HL-60/S4 treated with retinoic acid at 250 ng/mL for 4 days and 3 days (cell line): ENCODE data around the gene ZNRD2.
"Not testable (repeated sequence)": the region's sequence is repeated elsewhere in the genome, so short reads cannot be mapped to it uniquely, and the experiment has no call there.

Experiments
- in situ Hi-C: fragments of 300-500 bp; cut with MboI; formaldehyde crosslinking; loops from 2 replicates; pipeline ENCODE4 v1.7.0; 2022; ENCODE audit warnings: low sequenced_read_pairs

ZNRD2 gene, protein sequence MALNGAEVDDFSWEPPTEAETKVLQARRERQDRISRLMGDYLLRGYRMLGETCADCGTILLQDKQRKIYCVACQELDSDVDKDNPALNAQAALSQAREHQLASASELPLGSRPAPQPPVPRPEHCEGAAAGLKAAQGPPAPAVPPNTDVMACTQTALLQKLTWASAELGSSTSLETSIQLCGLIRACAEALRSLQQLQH

DNA sequence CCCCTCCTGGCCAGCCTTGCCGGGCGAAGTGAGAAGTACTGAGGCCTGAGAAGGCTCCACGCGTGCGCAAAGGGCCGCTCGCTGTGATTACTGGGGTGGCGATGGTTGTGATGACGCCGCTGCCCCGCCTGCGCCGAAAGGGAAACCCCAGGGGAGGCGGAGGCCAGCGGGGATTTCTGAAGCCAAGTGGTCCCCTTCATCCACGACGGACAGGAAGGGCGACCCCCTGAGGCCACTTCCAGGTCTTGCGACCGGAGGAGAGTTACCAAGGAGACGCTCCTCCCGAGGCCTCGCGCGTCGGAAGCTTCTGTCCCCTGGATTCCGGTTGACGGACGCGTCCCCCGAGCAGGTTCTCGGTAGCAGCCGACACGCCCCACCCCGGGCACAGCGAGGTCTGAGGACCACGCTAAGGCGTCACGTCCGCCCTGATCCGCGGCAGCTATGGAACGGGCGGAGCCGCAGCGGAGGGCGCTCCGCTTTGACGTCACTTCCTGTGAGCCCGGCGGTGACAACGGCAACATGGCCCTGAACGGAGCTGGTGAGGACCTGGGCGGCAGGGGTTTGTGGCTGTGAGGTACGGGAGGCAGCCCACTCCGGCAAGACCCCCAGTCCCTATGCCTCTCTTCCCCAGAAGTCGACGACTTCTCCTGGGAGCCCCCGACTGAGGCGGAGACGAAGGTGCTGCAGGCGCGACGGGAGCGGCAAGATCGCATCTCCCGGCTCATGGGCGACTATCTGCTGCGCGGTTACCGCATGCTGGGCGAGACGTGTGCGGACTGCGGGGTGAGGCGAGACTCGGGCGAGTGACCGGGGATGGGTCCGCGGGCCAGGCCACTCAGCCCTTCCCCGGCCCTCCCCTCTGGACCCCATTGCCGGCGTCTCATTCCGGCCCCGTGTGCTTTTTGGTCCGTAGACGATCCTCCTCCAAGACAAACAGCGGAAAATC, at the start of gene ZNRD2:
TSS of gene ZNRD2 (plus strand) at position 505 of the 946 bp plus-strand sequence. CDS start at position 520, 15 bp downstream.
- in situ Hi-C loops, result no loop called here

DNA sequence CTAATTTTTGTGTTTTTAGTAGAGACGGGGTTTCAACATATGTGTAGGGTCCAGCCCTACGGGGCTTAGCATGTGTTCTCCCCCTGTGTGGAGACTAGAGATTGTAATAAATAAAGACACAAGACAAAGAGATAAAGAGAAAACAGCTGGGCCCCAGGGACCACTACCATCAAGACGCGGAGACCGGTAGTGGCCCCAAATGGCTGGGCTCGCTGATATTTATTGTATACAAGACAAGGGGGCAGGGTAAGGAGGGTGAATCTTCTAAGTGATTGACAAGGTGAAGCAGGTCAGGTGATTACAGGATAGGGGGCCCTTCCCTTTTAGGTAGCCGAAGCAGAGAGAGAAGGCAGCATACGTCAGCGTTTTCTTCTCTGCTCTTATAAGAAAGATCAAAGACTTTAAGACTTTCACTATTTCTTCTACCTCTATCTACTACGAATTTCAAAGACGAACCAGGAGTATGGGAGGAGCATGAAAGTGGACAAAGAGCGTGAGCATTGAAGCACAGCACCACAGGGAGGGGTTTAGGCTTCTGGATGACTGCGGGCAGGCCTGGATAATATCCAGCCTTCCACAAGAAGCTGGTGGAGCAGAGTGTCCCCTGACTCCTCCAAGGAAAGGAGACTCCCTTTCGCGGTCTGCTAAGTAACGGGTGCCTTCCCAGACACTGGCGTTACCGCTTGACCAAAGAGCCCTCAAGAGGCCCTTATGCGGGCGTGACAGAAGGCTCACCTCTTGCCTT, 48.3 kb upstream of the ZNRD2 start:
- in situ Hi-C loops, result not testable (repeated sequence)

DNA sequence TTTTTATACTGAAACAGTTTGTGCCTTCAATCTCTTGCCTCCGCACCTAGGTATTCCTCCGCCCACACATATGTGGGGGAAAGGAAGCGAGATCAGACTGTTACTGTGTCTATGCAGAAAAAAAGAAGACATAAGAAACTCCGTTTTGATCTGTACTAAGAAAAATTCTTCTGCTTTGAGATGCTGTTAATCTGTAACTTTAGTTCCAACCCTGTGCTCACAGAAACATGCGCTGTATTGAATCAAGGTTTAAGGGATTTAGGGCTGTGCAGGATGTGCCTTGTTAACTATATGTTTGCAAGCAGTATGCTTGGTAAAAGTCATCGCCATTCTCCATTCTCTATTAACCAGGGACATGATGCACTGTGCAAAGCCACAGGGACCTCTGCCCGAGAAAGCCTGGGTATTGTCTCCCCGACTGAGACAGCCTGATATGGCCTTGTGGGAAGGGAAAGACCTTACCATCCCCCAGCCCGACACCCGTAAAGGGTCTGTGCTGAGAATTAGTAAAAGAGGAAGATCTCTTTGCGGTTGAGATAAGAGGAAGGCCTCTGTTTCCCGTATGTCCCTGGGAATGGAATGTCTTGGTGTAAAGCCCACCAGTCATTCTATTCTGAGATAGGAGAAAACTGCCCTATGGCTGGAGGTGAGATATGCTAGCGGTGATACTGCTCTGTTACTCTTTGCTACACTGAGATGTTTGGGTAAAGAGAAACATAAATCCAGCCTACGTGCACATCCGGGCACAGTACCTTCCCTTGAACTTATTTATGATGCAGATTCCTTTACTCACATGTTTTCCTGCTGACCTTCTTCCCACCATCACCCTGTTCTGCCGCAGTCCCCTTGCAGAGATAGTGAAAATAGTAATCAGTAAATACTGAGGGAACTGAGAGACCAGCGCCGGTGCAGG, 47.3 kb upstream of the ZNRD2 start:
- in situ Hi-C loops, result not testable (repeated sequence)

DNA sequence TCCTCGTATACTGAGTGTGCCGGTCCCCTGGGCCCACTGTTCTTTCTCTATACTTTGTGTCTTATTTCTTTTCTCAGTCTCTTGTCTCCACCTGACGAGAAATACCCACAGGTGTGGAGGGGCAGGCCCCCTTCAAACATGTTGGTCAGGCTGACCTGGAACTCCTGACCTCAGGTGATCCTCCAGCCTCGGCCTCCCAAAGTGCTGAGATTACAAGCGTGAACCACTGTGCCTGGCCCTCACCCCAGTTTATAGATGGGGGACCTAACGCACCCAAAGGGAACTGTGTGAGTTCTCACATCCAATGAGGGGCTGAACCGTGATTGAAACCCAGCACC, 46.7 kb upstream of the ZNRD2 start:
- in situ Hi-C loops, result not testable (repeated sequence)

DNA sequence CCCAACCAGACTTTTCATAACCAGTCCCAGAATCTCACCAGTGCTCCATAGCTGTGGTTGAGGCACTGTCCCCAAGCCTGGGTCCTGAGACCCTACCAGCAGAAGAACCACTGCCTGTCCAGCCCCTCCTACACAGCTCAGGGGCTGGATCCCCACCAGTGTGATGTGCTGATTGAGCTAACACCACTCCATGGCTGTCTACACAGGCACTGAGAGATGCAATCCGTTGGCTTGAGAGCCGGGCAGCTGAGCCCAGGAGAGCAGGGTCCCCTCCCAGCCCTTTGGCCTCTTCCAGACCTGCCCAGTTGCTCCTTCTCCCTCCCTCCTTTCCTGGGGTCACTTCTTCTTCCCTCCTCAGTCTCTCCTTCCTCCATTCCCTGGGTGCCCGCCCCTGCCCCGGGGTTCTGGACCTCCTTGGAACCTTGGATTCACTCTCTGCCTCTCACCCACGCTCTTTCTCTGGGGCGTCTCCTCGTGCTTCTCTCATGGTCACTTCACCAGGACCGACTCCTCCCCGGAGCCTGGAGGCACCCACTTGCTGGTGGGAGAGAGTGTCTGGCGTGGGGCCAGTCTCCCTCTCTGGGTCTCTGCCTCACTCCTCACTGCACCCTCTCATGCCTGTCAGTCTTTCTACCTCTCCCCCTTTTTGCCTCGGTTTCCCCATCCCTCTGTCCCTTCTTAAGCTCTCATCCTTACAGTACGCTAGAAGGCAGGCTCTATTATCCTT, 46.1 kb upstream of the ZNRD2 start:
- in situ Hi-C loops, result no loop called here

DNA sequence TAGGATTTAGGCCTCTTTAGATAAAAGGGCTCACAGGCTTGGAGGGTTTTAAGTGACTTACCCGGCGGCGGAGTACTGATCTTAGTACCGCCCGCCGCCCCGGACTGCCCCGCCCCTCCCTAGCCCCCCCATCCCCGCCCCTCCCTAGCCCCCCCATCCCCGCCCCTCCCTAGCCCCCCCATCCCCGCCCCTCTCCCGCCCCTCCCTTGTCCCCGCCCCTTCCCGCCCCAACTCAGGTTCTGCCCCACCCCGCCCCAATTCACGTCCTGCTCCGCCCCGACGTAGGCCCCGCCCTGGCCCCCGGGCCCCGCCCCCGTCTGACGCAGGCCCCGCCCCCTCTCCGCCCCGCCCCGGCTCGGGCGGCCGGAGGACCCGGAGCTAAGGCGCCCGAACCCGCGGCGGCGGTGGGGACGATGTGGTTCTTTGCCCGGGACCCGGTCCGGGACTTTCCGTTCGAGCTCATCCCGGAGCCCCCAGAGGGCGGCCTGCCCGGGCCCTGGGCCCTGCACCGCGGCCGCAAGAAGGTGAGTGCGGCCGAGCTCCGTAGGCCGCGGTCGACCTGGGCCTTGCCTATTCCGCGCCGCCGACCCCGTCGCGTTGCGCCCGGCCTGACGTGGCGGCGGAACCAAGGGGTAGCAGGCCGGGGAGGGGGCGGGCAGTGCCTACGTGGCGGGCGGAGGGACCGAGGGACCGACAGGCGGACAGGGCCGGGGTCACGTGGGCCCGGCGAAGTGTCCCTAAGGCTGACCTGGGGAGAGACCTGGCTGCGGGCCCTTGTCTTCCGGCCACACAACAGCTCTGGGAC, 45.3 kb upstream of the ZNRD2 start, which contains the start of gene SCYL1:
TSS of gene SCYL1 (plus strand) at position 343 of the 805 bp plus-strand sequence. CDS start at position 414, 71 bp downstream.
- in situ Hi-C loops, result no loop called here

DNA sequence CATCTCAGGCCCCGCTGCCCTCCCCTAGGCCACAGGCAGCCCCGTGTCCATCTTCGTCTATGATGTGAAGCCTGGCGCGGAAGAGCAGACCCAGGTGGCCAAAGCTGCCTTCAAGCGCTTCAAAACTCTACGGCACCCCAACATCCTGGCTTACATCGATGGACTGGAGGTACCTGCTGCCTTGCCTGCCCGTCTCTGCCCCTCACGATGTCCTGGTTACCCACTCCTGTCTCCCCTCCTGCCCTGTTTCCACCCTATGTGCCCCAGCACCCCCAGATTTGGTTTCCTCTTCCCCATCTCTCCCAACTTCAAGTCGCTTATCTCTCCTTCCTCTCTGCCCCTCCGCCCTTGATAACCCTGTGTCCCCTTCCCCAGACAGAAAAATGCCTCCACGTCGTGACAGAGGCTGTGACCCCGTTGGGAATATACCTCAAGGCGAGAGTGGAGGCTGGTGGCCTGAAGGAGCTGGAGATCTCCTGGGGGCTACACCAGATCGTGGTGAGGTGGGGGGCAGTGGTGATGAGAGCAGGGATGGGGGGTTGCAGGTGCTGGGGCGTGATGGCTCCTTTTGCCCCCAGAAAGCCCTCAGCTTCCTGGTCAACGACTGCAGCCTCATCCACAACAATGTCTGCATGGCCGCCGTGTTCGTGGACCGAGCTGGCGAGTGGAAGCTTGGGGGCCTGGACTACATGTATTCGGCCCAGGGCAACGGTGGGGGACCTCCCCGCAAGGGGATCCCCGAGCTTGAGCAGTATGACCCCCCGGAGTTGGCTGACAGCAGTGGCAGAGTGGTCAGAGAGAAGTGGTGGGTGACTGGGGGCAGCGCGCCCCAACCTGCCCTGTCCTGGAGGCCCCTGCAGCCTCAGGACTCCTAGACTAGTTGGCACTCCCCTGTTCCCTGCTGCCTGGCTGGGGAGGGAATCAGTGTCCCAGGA, 44.5 kb upstream of the ZNRD2 start:
- in situ Hi-C loops, result no loop called here

DNA sequence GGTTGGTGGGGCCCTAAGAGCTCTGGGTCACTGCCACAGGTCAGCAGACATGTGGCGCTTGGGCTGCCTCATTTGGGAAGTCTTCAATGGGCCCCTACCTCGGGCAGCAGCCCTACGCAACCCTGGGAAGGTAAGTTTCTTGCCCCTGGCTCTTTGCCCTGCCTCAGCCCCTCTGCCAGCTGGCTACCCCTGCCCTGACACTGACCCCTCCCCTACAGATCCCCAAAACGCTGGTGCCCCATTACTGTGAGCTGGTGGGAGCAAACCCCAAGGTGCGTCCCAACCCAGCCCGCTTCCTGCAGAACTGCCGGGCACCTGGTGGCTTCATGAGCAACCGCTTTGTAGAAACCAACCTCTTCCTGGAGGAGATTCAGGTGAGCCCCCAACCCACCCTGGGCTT, 43.5 kb upstream of the ZNRD2 start:
- in situ Hi-C loops, result no loop called here

DNA sequence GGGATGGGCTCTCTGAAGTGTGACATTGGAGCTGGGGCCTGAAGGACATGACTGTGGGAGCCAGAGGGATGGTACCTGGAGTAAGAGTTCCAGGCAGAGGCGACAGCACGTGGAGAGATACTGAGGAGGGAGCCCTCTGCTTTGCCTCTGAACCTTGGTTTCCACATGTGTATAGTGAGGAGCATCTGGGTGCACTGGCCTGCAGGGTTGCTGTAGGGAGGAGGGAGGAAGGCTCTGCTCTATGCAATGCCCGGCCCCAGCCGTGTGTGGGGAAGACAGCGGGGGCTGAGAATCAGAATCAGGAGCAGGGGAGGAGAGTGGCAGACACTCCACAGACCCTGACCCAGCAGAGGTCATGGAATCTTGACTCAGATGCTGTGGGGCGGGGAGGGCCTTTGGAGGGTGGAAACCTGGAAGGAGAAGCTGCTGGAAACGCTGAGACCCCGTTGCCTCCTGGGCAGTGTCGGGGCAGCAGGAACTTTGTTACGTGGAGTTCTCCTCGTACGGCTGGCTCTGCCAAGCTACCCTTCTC, 41.4 kb upstream of the ZNRD2 start:
- in situ Hi-C loops, result no loop called here

DNA sequence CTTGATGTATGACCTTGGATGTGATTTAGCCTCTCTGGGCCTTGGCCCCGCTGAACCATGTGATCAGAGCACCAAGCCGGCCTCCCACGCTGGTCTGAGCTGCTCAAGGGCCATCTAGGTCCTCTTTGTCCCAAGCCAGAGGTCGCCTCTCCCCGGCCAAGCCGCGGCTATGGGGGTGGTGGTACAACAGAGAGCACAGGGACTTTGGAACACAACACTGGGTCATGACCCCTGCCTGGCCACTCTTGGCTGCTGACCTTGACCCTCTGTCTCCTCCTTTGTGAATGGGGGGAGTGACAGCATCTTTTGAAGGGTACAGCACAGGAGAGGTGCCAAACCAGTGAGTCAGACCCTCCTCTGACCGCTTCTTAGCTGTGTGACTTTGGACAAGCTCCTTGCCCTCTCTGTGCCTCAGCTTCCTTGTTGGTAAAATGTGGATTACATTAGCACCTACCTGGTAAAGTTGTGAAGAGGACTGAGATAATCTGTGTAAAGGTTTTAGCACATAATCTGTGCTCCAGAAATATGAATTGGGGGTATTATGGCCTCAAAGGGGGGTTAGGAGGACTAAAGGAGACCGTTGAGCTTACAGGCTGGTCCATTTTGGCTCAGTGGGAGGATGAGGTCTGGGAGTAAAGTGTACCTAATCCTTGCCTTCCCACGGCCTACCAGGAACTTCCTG, 40.7 kb upstream of the ZNRD2 start:
- in situ Hi-C loops, result no loop called here

DNA sequence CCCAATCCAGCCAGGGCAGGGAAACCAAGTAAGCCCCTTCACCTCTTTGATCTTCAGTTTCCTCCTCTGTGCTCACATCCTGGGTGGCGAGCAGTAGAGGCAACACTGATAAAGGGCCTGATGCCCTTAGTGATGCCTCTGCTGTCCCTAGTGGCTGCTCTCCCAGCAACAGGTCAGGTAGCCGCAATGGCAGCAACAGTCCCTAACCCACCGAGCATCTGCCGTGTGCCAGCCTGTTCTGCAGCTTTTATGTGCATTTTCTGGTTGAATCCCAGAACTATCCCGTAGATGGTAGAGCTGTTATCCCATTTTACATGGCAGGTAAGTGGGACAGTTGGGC, 40.1 kb upstream of the ZNRD2 start:
- in situ Hi-C loops, result no loop called here

DNA sequence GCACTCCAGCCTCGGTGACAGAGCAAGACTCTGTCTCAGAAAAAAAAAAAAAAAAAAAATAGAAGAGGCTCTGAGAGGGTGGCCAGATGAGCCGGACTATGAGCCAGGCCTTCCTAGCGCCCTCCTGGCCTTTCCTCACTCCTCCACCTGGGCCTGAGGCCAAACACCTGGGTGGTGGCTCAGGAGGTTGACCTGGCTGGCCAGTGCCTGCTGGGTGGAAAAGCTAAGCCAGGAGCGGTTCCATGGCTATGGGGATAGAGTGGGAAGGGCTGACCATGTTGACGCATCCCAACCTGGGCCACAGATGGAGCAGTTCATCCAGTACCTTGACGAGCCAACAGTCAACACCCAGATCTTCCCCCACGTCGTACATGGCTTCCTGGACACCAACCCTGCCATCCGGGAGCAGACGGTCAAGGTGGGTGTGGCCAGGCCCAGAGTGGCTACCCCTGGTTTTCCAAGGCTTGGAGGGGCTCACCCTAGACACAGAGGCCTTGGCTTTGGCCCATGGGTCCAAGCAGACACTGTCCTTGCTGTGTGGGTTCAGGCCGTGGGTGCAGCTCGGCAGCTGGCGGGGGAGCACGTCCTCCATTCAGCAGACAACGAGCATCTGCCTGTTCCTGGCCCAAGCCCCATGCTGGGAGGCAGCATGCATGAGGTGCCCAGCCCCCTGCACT, 37.8 kb upstream of the ZNRD2 start:
- in situ Hi-C loops, result no loop called here

DNA sequence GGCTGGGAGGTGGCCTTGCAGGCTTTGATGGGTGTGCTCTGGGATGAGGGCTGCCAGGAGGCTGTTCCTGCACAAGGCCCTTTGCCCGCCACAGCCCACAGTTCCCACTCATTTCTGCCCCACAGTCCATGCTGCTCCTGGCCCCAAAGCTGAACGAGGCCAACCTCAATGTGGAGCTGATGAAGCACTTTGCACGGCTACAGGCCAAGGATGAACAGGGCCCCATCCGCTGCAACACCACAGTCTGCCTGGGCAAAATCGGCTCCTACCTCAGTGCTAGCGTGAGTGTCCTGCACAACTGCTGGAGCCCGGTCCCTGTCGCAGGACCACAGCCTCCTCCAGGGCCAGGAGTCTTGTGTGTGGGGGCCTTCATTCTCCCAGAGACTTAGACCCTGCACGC, 35.2 kb upstream of the ZNRD2 start:
- in situ Hi-C loops, result no loop called here

DNA sequence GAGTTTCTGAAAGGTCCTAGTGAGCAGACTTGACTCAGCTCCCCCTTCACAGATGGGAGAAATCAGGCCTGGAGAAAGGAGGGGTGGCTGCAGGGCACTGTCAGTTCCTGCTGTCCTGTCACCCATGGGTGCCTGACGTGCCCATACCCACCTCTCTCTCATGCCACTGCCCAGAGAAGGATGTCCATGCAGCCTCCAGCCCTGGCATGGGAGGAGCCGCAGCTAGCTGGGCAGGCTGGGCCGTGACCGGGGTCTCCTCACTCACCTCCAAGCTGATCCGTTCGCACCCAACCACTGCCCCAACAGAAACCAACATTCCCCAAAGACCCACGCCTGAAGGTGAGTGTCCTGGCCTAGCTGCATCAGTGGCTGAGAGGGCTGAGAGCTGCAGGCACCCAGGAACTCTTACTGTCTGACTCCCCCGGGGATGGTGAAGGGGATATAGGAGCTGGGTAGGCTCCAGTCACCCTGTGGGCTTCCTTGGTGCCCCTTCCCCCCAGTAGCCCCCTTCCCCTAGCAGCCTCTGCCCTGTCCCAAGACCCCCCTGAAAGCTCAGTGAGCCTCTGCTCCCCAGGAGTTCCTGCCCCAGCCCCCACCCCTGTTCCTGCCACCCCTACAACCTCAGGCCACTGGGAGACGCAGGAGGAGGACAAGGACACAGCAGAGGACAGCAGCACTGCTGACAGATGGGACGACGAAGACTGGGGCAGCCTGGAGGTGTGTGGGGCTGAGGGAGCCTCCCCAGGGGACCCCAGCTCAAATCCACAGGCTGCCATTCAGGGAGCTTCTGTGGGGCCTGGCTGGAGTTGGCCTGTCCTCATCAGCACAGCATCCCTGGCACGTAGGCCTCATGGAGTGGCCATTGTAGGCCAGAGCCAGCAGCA, 33.6 kb upstream of the ZNRD2 start:
- in situ Hi-C loops, result no loop called here

DNA sequence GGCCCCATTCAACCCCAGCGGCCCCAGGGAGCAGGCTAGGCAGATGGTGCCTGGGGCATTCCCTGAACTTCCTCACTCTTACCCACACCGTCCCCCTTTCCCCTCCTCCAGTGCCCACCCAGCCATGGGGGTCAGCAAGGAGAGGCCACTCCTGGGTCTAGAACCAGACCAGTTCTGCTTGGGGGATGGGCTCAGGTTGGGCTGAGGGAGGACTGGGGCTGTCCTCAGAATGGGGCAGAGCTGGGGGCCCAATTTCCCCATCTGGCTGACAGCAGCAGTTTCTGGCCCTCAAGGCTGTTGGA, 33.0 kb upstream of the ZNRD2 start:
- in situ Hi-C loops, result no loop called here
